Skeletal muscle satellite cell (primary cell): ENCODE measurements around the gene NEK1.
"Not testable (repeated sequence)": the region's sequence is repeated elsewhere in the genome, so short reads cannot be mapped to it uniquely, and the experiment has no call there.

Experiments
- H3K27me3 ChIP-seq: 2 replicates; pipeline ENCODE4 v1.7.0; 2013; ENCODE audit warnings: low read length; ENCODE audit not compliant: control insufficient read depth, insufficient read depth
- H3K36me3 ChIP-seq: 2 replicates; pipeline ENCODE4 v1.7.0; 2013; ENCODE audit warnings: mild to moderate bottlenecking, control low read depth, low read length; ENCODE audit not compliant: insufficient read depth
- H3K4me1 ChIP-seq: 2 replicates; pipeline ENCODE4 v1.7.0; 2013; ENCODE audit warnings: low read length; ENCODE audit not compliant: control insufficient read depth, insufficient read depth
- H3K4me2 ChIP-seq: 2 replicates; pipeline ENCODE4 v1.7.0; 2013; ENCODE audit warnings: mild to moderate bottlenecking, low read length
- H3K4me3 ChIP-seq: 2 replicates; pipeline ENCODE4 v1.7.0; 2013; ENCODE audit warnings: low read length
- H3K9ac ChIP-seq: 2 replicates; pipeline ENCODE4 v1.7.0; 2013; ENCODE audit warnings: mild to moderate bottlenecking, low read depth, low read length, moderate library complexity
- H3K9me3 ChIP-seq: replicated peaks from 2 replicates; pipeline ENCODE4 v1.7.0; 2013; ENCODE audit warnings: mild to moderate bottlenecking, control low read depth, low read length

NEK1 gene

GRCh38 chr4:169582706-169583105, 29.7 kb downstream of the NEK1 start:
- H3K36me3 ChIP-seq = peaks cover 5% of the 10 kb centered on the region
- H3K4me3 ChIP-seq = no peak overlapping the region
- no peak overlapping the region for H3K4me2 ChIP-seq
- H3K27me3 ChIP-seq = no peaks in the 10 kb centered on the region
- peak overlapping the region; percentile 4 for H3K9ac ChIP-seq
- H3K4me1 ChIP-seq = peaks cover 16% of the 10 kb centered on the region
- no peaks in the 10 kb centered on the region for H3K9me3 ChIP-seq

- Histone ChIP-seq H3K27me3 (no peaks in the 10 kb centered on the region), H3K9me3 (no peaks in the 10 kb centered on the region), H3K36me3 (peaks cover 5% of the 10 kb centered on the region), H3K4me1 (peaks cover 16% of the 10 kb centered on the region), H3K4me2 (no peak overlapping the region), H3K4me3 (no peak overlapping the region), H3K9ac (no peak overlapping the region)
Measured at GRCh38 chr4:169582203-169582602, 30.2 kb downstream of the NEK1 start.

GRCh38 chr4:169573889-169574288, 38.5 kb downstream of the NEK1 start:
- no peaks in the 10 kb centered on the region for H3K27me3 ChIP-seq

GRCh38 chr4:169571435-169571834, 40.9 kb downstream of the NEK1 start:
- Histone ChIP-seq H3K4me2 (no peak overlapping the region), H3K36me3 (peaks cover 11% of the 10 kb centered on the region), H3K9ac (no peak overlapping the region), H3K9me3 (no peaks in the 10 kb centered on the region), H3K4me1 (no peaks in the 10 kb centered on the region), H3K4me3 (no peak overlapping the region), H3K27me3 (no peaks in the 10 kb centered on the region)

More at GRCh38 chr4:169573889-169574288, 38.5 kb downstream of the NEK1 start:
- Histone ChIP-seq H3K4me3 (no peak overlapping the region), H3K9me3 (no peaks in the 10 kb centered on the region), H3K4me2 (no peak overlapping the region), H3K36me3 (peaks cover 12% of the 10 kb centered on the region), H3K4me1 (no peaks in the 10 kb centered on the region), H3K9ac (no peak overlapping the region)

GRCh38 chr4:169571012-169571411, 41.4 kb downstream of the NEK1 start:
- H3K4me1 ChIP-seq, H3K9ac ChIP-seq, H3K27me3 ChIP-seq, H3K4me3 ChIP-seq, H3K4me2 ChIP-seq, H3K9me3 ChIP-seq: not testable (repeated sequence)
- peaks cover 11% of the 10 kb centered on the region for H3K36me3 ChIP-seq

- H3K36me3 ChIP-seq, H3K4me3 ChIP-seq, H3K27me3 ChIP-seq, H3K9me3 ChIP-seq, H3K4me2 ChIP-seq, H3K4me1 ChIP-seq, H3K9ac ChIP-seq: not testable (repeated sequence)
Measured at GRCh38 chr4:169570266-169570665, 42.1 kb downstream of the NEK1 start.

- not testable (repeated sequence) for H3K9me3 ChIP-seq, H3K4me2 ChIP-seq, H3K4me1 ChIP-seq, H3K36me3 ChIP-seq, H3K4me3 ChIP-seq, H3K9ac ChIP-seq, H3K27me3 ChIP-seq
Measured at GRCh38 chr4:169569188-169569587, 43.2 kb downstream of the NEK1 start.

GRCh38 chr4:169567916-169568315, 44.5 kb downstream of the NEK1 start:
- no peak overlapping the region for H3K4me3 ChIP-seq
- no peaks in the 10 kb centered on the region for H3K36me3 ChIP-seq
- no peaks in the 10 kb centered on the region for H3K9me3 ChIP-seq
- no peaks in the 10 kb centered on the region for H3K4me1 ChIP-seq
- no peak overlapping the region for H3K9ac ChIP-seq
- no peaks in the 10 kb centered on the region for H3K27me3 ChIP-seq
- no peak overlapping the region for H3K4me2 ChIP-seq

- no peak overlapping the region for H3K9ac ChIP-seq
- no peaks in the 10 kb centered on the region for H3K4me1 ChIP-seq
- no peaks in the 10 kb centered on the region for H3K27me3 ChIP-seq
- H3K9me3 ChIP-seq = no peaks in the 10 kb centered on the region
- no peak overlapping the region for H3K4me2 ChIP-seq
- H3K36me3 ChIP-seq = no peaks in the 10 kb centered on the region
- H3K4me3 ChIP-seq = no peak overlapping the region
Measured at GRCh38 chr4:169566021-169566818, 46.2 kb downstream of the NEK1 start.

- Histone ChIP-seq H3K4me1 (no peaks in the 10 kb centered on the region), H3K4me3 (no peak overlapping the region), H3K36me3 (no peaks in the 10 kb centered on the region), H3K27me3 (no peaks in the 10 kb centered on the region), H3K9me3 (no peaks in the 10 kb centered on the region), H3K9ac (no peak overlapping the region), H3K4me2 (no peak overlapping the region)
Measured at GRCh38 chr4:169565606-169566005, 46.8 kb downstream of the NEK1 start.

GRCh38 chr4:169557061-169557636, 55.2 kb downstream of the NEK1 start:
- H3K4me1 ChIP-seq = no peaks in the 10 kb centered on the region
- no peak overlapping the region for H3K9ac ChIP-seq
- H3K36me3 ChIP-seq = peaks cover 14% of the 10 kb centered on the region
- no peak overlapping the region for H3K4me2 ChIP-seq
- no peaks in the 10 kb centered on the region for H3K27me3 ChIP-seq
- H3K9me3 ChIP-seq = no peaks in the 10 kb centered on the region
- no peak overlapping the region for H3K4me3 ChIP-seq

GRCh38 chr4:169546548-169546947, 65.8 kb downstream of the NEK1 start:
- H3K4me1 ChIP-seq, H3K27me3 ChIP-seq, H3K4me2 ChIP-seq, H3K36me3 ChIP-seq, H3K9me3 ChIP-seq, H3K4me3 ChIP-seq, H3K9ac ChIP-seq: not testable (repeated sequence)
